ENCODE measurements around the gene KDM4B. TPM values are rescaled to one million over a fixed set of nuclear protein-coding genes. Genes with fewer than 3 reads are reported as not detected.

The KDM4B gene
- total RNA-seq, 4 donors from 2014 or later = 26.6 to 84.2 (median 39.9) TPM

DNA sequence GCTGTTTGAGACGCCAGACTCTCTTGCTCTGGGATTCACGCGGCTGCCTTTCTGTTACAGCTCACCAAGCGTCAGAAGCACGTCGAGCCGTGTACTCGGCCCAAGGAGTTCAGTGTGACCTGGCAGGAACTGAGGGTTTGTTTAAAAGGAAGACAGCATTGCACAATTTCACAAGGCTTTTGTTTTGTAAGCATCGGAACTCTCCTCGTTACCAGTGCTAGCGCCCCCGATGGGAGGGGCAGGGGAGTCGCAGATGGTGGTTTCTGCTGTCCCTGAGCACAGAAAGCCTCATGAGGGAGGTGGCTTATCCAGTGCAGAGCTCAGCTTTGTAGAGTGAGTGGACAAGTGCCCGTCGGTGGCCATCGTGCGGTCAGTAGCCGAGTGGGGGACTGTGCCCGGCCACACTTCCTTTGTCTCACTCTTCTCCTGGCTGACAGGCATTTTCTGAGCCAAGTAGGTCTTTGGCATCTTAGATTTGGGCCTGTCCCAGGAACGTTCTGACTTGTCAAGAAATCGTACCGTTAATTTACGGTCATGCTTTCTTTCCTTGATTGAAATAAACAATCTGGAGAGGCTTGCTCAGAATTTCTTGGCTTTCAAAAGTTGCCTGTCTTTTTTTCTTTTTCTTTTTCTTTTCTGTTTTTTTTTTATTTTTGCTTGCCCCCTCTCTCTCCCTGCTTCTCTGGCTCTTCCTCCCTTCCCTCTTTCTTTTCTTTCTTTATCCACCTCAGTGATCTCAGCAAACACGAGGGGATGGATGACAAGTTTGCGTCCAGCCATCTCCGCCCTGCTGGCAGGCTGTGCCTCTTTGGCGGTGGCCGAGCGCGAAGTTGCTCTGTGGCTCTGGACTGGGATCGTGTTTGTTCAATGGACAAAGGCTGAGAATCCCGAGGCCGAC, 7.7 kb downstream of the KDM4B start:
- peak; percentile 29 for TF ChIP-seq POLR2A (IDR thresholded peaks at IDR 0.05)
- peak; percentile 88 for TF ChIP-seq EP300 (IDR thresholded peaks at IDR 0.05; ENCODE audit: low read depth)
- TF ChIP-seq, protein P1, sequence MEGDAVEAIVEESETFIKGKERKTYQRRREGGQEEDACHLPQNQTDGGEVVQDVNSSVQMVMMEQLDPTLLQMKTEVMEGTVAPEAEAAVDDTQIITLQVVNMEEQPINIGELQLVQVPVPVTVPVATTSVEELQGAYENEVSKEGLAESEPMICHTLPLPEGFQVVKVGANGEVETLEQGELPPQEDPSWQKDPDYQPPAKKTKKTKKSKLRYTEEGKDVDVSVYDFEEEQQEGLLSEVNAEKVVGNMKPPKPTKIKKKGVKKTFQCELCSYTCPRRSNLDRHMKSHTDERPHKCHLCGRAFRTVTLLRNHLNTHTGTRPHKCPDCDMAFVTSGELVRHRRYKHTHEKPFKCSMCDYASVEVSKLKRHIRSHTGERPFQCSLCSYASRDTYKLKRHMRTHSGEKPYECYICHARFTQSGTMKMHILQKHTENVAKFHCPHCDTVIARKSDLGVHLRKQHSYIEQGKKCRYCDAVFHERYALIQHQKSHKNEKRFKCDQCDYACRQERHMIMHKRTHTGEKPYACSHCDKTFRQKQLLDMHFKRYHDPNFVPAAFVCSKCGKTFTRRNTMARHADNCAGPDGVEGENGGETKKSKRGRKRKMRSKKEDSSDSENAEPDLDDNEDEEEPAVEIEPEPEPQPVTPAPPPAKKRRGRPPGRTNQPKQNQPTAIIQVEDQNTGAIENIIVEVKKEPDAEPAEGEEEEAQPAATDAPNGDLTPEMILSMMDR (IDR thresholded peaks at IDR 0.05) = peak in 3 of 5 experiments; percentile 24 to 37 (median 35)
- peak; percentile 71 to 85 (median 83) for TF ChIP-seq POLR2AphosphoS5 (IDR thresholded peaks at IDR 0.05)
- in situ Hi-C loops (cut with MboI; ENCODE audit: low pct_ligation_motif_present in 1 of 4, low pct_unique_long_range_greater_than_20kb in 1 of 4, low sequenced_read_pairs in 3 of 4) = no loop called here
- Histone ChIP-seq H3K4me3 (no peak overlapping the region), H3K9me3 (no peaks in the 10 kb centered on the region), H3K4me1 (peaks cover 20 to 67% (median 50%) of the 10 kb centered on the region in 4 donors), H3K36me3 (no peaks in the 10 kb centered on the region), H3K27me3 (no peaks in the 10 kb centered on the region), H3K27ac (peak overlapping the region; percentile 78 to 86 (median 80))
- intact Hi-C loops (cut with DNase I; ENCODE audit: low total_unique reads) = loop anchor here (1.0 kb wide), 1 partner anchor 30 kb away; no protein-coding TSS in a partner anchor
- DNase-seq = peak; percentile 66
- WGBS, 2 donors (ENCODE audit: low coverage in 1 of 2) = 62 to 67% methylated on average over 5 to 33 of the region's 33 CpGs

DNA sequence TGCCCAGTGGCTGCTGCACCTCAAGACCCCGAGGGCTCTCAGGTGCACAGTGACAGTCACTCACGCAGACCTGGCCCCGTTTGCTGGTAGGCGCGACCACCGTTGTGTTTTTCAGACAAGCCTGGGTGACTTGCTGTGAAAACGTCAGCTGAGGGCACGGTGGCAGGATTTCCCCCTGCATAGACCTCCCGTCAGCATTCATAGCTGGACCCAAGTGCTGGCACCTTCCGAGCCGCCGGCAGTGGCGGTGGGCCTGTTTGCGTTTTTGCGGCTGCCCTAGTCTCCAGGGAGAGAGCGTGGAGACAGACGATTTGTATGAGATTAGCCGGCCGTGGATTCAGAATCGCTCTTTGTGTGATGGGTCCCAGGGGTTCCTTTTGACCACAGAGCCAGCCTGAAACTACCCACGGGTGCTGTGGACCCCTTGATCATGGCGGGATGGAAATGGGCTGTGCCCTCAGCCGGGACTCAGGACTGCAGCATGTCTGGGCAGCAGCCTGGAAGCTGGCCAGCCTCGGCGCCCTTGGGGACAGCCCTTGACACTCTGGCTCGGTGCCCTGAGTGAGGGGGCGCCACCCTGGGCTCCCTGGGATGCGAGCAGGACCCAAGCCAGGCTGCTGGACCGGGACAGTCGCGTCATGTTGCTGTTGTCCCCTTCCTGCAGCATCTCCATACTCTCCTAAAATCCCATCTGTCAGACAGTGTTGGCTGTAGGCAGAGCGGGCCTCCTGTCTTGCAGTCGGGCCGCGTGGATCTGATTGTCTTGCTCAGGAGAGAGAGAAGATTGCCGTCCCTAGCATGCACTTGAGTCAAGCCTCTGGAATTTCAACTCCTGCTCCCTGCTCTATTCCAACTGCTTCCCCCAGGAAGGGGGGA, 8.6 kb downstream of the KDM4B start:
- H3K36me3 ChIP-seq = no peaks in the 10 kb centered on the region
- TF ChIP-seq POLR2A (IDR thresholded peaks at IDR 0.05) = no peak
- peak in 2 of 3 donors; percentile 33 to 57 for TF ChIP-seq POLR2AphosphoS5 (IDR thresholded peaks at IDR 0.05)
- TF ChIP-seq, protein P1 (IDR thresholded peaks at IDR 0.05) = no peak
- TF ChIP-seq EP300 (IDR thresholded peaks at IDR 0.05; ENCODE audit: low read depth) = no peak
- no peaks in the 10 kb centered on the region for H3K27me3 ChIP-seq
- intact Hi-C loops (cut with DNase I; ENCODE audit: low total_unique reads) = no loop called here
- no peaks in the 10 kb centered on the region for H3K9me3 ChIP-seq
- 71% methylated on average over 28 of the region's 36 CpGs; no CpG with 5 or more reads in 1 of the 2 donors for WGBS, 2 donors (ENCODE audit: low coverage in 1 of 2)
- DNase-seq = peak; percentile 37
- H3K4me1 ChIP-seq = peaks cover 18 to 58% (median 43%) of the 10 kb centered on the region in 4 donors
- in situ Hi-C loops (cut with MboI; ENCODE audit: low pct_ligation_motif_present in 1 of 4, low pct_unique_long_range_greater_than_20kb in 1 of 4, low sequenced_read_pairs in 3 of 4) = no loop called here
- no peak overlapping the region for H3K4me3 ChIP-seq
- H3K27ac ChIP-seq = peak overlapping the region; percentile 78 to 86 (median 80)

DNA sequence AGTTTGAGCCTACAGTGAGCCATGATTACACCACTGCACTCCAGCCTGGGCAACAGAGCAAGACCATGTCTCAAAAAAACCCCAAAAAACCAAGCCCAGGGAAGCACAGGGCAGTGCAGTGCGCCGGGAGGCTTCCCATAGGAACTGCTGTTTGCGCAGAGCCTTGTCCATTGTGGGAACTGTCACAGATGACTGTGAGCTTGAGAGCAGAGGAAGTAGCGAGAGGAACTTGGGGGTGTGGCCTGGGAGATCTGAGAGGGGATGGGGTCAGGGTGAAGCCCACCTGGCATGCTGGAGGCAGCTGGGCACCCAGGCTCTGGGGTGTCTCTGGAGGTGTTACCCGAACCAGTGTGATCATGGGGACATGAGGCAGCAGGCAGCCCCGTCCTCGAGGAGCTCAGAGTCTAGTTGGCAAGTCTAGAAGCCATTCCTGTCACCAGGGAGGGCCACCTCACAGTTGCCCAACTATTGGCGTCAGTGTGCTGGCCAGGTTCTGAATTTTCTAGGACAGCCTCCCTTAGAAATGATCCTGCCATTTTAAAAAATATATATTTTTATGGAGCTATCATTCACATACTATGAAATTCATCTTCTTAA, 10.4 kb downstream of the KDM4B start:
- Histone ChIP-seq H3K27ac (peak overlapping the region in 1 of 4 donors; percentile 19), H3K36me3 (no peaks in the 10 kb centered on the region), H3K9me3 (no peaks in the 10 kb centered on the region), H3K4me1 (peaks cover 18 to 43% (median 36%) of the 10 kb centered on the region in 4 donors), H3K27me3 (no peaks in the 10 kb centered on the region), H3K4me3 (no peak overlapping the region)
- in situ Hi-C loops (cut with MboI; ENCODE audit: low pct_ligation_motif_present in 1 of 4, low pct_unique_long_range_greater_than_20kb in 1 of 4, low sequenced_read_pairs in 3 of 4) = no loop called here
- 86% methylated on average over 8 of the region's 8 CpGs; no CpG with 5 or more reads in 1 of the 2 donors for WGBS, 2 donors (ENCODE audit: low coverage in 1 of 2)
- no peak for DNase-seq
- intact Hi-C loops (cut with DNase I; ENCODE audit: low total_unique reads) = no loop called here
- TF ChIP-seq, protein P1 (IDR thresholded peaks at IDR 0.05) = no peak
- TF ChIP-seq EP300 (IDR thresholded peaks at IDR 0.05; ENCODE audit: low read depth) (no peak), POLR2AphosphoS5 (IDR thresholded peaks at IDR 0.05) (no peak), POLR2A (IDR thresholded peaks at IDR 0.05) (no peak)

Measured in transverse colon (tissue), 4 donors.